HepG2 (cell line): ENCODE measurements around the gene ADGRG6. TPM values are rescaled to one million over a fixed set of nuclear protein-coding genes. Genes with fewer than 3 reads are reported as not detected.

Experiments
- ESRRA ChIP-seq: sonication (generic); formaldehyde crosslinking; IDR thresholded peaks from 2 replicates; pipeline ENCODE4 v1.5.1; 2020; ENCODE audit warnings: mild to moderate bottlenecking, low read depth, missing genetic modification reagents
- ETV5 ChIP-seq: IDR thresholded peaks from 2 replicates; pipeline ENCODE4 v1.6.1; 2018; ENCODE audit warnings: missing biosample characterization, missing genetic modification reagents, inconsistent platforms, borderline replicate concordance
- HNRNPL ChIP-seq: fragments of 200-400 bp; formaldehyde crosslinking; IDR thresholded peaks from 2 replicates; pipeline ENCODE4 v1.6.1; 2017; ENCODE audit warnings: mild to moderate bottlenecking, low read depth, low read length
- MEIS2 ChIP-seq: sonication (generic); formaldehyde crosslinking; IDR thresholded peaks from 2 replicates; pipeline ENCODE4 v1.9.0; 2021; ENCODE audit warnings: mild to moderate bottlenecking, missing genetic modification reagents
- NR2F2 ChIP-seq: IDR thresholded peaks from 2 replicates; pipeline ENCODE4 v1.6.1; 2012; ENCODE audit warnings: low read depth, inconsistent platforms, borderline replicate concordance
- PAX8 ChIP-seq: sonication (generic); formaldehyde crosslinking; IDR thresholded peaks from 2 replicates; pipeline ENCODE4 v1.8.0; 2022; ENCODE audit warnings: mild to moderate bottlenecking, missing genetic modification reagents, borderline replicate concordance
- PHF5A ChIP-seq: IDR thresholded peaks from one replicate; pipeline ENCODE4 v1.6.1; 2018; ENCODE audit warnings: low read depth, missing genetic modification reagents; ENCODE audit not compliant: unreplicated experiment
- SNAI1 ChIP-seq: sonication (generic); formaldehyde crosslinking; IDR thresholded peaks from 2 replicates; pipeline ENCODE4 v1.5.0; 2020; ENCODE audit warnings: mild to moderate bottlenecking, missing genetic modification reagents, borderline replicate concordance
- ZBTB7A ChIP-seq: sonication (generic); formaldehyde crosslinking; IDR thresholded peaks from 2 replicates; pipeline ENCODE4 v1.8.0; 2022; ENCODE audit warnings: mild to moderate bottlenecking, missing genetic modification reagents
- ZNF12 ChIP-seq: sonication (generic); formaldehyde crosslinking; IDR thresholded peaks from 2 replicates; pipeline ENCODE4 v1.5.0; 2020; ENCODE audit warnings: missing genetic modification reagents
- ZNF251 ChIP-seq: sonication (generic); formaldehyde crosslinking; IDR thresholded peaks from 2 replicates; pipeline ENCODE4 v1.9.0; 2021; ENCODE audit warnings: mild to moderate bottlenecking, missing genetic modification reagents
- ZNF557 ChIP-seq: sonication (generic); formaldehyde crosslinking; IDR thresholded peaks from 2 replicates; pipeline ENCODE4 v1.4.0; 2020; ENCODE audit warnings: missing genetic modification reagents
- ZNF614 ChIP-seq: IDR thresholded peaks from 2 replicates; pipeline ENCODE4 v1.6.1; 2018; ENCODE audit warnings: missing biosample characterization, missing genetic modification reagents, inconsistent platforms, borderline replicate concordance
- ZNF841 ChIP-seq: sonication (generic); formaldehyde crosslinking; IDR thresholded peaks from 2 replicates; pipeline ENCODE4 v1.8.1; 2023; ENCODE audit warnings: missing genetic modification reagents, borderline replicate concordance
- polyA plus RNA-seq, 8 experiments: library from polyadenylated mRNA; depleted of rRNA in 3 of 8; stranded (reverse) in 7 of 8; unstranded in 1 of 8; fragments of >200 nt; fragmentation: Illumina TruSeq in 4 of 8; extraction: Trizol in 4 of 8; gene quantifications; 2 replicates each; pipeline versions ENCODE4 v1.2.1 to v1.2.3, GENCODE V29; 2011 to 2016; ENCODE audit warnings: low read depth in 4 of 8, missing spikeins in 1 of 8, mixed read lengths in 1 of 8; ENCODE audit not compliant: insufficient read depth in 1 of 8
- total RNA-seq, 5 experiments: library from RNA; depleted of rRNA; stranded (reverse); fragments of >200 nt; fragmentation: Illumina TruSeq; extraction: Trizol; gene quantifications; 2 replicates each; pipeline ENCODE4 v1.2.3, GENCODE V29; 2016; ENCODE audit warnings: low read depth in 1 of 5
- TF ChIP-seq, protein P1 (sequence below): sonication (generic); formaldehyde crosslinking; IDR thresholded peaks from 2 replicates; pipeline ENCODE4 v1.4.0; 2020; ENCODE audit warnings: mild to moderate bottlenecking, missing genetic modification reagents
- TF ChIP-seq, protein P2 (sequence below): sonication (generic); formaldehyde crosslinking; IDR thresholded peaks from 2 replicates; pipeline ENCODE4 v1.5.0; 2020; ENCODE audit warnings: mild to moderate bottlenecking, missing genetic modification reagents
- TF ChIP-seq, protein P3 (sequence below): sonication (generic); formaldehyde crosslinking; IDR thresholded peaks from 2 replicates; pipeline ENCODE4 v1.8.1; 2022; ENCODE audit warnings: low read depth, mild to moderate bottlenecking, missing genetic modification reagents
- TF ChIP-seq, protein P4 (sequence below): IDR thresholded peaks from 2 replicates; pipeline ENCODE4 v1.6.1; 2012; ENCODE audit warnings: low read length, improper control_type of control experiment
- TF ChIP-seq, protein P5 (sequence below): sonication (generic); formaldehyde crosslinking; IDR thresholded peaks from 2 replicates; pipeline ENCODE4 v1.4.0; 2020; ENCODE audit warnings: missing genetic modification reagents, borderline replicate concordance

Gene ADGRG6
- total and polyA plus RNA-seq, 2 of the 13 experiments (the other 11 are each of a cell fraction or from before 2014, with no cell fraction given), result 129 to 249 TPM

DNA sequence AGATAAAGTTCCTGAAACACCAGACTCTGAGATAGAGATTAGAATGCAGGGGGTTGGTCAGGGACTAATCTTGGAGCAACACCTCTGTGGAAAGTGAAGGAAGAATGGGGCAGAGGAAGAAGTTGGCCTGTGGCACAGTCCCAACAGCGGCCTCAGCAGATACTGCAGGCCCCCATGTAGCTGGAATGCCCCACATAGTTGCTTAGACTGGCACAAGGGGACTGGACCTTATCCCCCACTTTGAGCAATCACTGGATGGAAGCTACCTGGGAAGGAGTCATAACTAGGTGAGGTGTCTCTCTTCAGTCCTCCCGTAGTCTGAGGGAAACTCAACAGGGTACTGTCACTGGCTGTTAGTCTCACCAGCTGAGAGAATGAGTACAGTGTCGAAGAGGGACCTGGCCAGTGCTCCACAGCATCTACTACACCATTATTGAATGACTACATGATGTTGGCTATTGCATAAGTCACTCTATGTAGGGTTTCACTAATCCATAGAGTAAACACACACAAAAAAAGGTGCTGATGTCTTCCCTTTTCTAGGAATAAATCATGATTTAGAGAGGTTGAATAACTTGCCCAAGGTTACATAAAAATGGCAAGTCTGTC lies 47.5 kb downstream of the ADGRG6 start (continued):
- TF ChIP-seq MEIS2 (CRISPR knock-in tag) (no peak), ETV5 (CRISPR knock-in tag) (no peak), PAX8 (CRISPR knock-in tag) (no peak), ZNF557 (CRISPR knock-in tag) (no peak), SNAI1 (CRISPR knock-in tag) (no peak), ZNF251 (CRISPR knock-in tag) (no peak), PHF5A (CRISPR knock-in tag) (no peak), HNRNPL (no peak), NR2F2 (no peak), ZNF614 (0 out of 2 replicates have a peak, but pooled peaks have one; percentile 27), ESRRA (CRISPR knock-in tag) (no peak), ZBTB7A (CRISPR knock-in tag) (no peak), ZNF841 (CRISPR knock-in tag) (no peak), ZNF12 (CRISPR knock-in tag) (peak; percentile 59; the same call in 1 of the 2 replicates)
- TF ChIP-seq, protein P1, sequence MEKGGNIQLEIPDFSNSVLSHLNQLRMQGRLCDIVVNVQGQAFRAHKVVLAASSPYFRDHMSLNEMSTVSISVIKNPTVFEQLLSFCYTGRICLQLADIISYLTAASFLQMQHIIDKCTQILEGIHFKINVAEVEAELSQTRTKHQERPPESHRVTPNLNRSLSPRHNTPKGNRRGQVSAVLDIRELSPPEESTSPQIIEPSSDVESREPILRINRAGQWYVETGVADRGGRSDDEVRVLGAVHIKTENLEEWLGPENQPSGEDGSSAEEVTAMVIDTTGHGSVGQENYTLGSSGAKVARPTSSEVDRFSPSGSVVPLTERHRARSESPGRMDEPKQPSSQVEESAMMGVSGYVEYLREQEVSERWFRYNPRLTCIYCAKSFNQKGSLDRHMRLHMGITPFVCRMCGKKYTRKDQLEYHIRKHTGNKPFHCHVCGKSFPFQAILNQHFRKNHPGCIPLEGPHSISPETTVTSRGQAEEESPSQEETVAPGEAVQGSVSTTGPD (CRISPR knock-in tag), result no peak
- TF ChIP-seq, protein P2, sequence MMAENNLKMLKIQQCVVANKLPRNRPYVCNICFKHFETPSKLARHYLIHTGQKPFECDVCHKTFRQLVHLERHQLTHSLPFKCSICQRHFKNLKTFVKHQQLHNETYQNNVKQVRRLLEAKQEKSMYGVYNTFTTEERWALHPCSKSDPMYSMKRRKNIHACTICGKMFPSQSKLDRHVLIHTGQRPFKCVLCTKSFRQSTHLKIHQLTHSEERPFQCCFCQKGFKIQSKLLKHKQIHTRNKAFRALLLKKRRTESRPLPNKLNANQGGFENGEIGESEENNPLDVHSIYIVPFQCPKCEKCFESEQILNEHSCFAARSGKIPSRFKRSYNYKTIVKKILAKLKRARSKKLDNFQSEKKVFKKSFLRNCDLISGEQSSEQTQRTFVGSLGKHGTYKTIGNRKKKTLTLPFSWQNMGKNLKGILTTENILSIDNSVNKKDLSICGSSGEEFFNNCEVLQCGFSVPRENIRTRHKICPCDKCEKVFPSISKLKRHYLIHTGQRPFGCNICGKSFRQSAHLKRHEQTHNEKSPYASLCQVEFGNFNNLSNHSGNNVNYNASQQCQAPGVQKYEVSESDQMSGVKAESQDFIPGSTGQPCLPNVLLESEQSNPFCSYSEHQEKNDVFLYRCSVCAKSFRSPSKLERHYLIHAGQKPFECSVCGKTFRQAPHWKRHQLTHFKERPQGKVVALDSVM (CRISPR knock-in tag), result no peak
- TF ChIP-seq, protein P3, sequence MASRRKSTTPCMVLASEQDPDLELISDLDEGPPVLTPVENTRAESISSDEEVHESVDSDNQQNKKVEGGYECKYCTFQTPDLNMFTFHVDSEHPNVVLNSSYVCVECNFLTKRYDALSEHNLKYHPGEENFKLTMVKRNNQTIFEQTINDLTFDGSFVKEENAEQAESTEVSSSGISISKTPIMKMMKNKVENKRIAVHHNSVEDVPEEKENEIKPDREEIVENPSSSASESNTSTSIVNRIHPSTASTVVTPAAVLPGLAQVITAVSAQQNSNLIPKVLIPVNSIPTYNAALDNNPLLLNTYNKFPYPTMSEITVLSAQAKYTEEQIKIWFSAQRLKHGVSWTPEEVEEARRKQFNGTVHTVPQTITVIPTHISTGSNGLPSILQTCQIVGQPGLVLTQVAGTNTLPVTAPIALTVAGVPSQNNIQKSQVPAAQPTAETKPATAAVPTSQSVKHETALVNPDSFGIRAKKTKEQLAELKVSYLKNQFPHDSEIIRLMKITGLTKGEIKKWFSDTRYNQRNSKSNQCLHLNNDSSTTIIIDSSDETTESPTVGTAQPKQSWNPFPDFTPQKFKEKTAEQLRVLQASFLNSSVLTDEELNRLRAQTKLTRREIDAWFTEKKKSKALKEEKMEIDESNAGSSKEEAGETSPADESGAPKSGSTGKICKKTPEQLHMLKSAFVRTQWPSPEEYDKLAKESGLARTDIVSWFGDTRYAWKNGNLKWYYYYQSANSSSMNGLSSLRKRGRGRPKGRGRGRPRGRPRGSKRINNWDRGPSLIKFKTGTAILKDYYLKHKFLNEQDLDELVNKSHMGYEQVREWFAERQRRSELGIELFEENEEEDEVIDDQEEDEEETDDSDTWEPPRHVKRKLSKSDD (CRISPR knock-in tag), result no peak
- TF ChIP-seq, protein P4, sequence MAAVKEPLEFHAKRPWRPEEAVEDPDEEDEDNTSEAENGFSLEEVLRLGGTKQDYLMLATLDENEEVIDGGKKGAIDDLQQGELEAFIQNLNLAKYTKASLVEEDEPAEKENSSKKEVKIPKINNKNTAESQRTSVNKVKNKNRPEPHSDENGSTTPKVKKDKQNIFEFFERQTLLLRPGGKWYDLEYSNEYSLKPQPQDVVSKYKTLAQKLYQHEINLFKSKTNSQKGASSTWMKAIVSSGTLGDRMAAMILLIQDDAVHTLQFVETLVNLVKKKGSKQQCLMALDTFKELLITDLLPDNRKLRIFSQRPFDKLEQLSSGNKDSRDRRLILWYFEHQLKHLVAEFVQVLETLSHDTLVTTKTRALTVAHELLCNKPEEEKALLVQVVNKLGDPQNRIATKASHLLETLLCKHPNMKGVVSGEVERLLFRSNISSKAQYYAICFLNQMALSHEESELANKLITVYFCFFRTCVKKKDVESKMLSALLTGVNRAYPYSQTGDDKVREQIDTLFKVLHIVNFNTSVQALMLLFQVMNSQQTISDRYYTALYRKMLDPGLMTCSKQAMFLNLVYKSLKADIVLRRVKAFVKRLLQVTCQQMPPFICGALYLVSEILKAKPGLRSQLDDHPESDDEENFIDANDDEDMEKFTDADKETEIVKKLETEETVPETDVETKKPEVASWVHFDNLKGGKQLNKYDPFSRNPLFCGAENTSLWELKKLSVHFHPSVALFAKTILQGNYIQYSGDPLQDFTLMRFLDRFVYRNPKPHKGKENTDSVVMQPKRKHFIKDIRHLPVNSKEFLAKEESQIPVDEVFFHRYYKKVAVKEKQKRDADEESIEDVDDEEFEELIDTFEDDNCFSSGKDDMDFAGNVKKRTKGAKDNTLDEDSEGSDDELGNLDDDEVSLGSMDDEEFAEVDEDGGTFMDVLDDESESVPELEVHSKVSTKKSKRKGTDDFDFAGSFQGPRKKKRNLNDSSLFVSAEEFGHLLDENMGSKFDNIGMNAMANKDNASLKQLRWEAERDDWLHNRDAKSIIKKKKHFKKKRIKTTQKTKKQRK, result no peak
- TF ChIP-seq, protein P5, sequence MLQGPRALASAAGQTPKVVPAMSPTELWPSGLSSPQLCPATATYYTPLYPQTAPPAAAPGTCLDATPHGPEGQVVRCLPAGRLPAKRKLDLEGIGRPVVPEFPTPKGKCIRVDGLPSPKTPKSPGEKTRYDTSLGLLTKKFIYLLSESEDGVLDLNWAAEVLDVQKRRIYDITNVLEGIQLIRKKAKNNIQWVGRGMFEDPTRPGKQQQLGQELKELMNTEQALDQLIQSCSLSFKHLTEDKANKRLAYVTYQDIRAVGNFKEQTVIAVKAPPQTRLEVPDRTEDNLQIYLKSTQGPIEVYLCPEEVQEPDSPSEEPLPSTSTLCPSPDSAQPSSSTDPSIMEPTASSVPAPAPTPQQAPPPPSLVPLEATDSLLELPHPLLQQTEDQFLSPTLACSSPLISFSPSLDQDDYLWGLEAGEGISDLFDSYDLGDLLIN (CRISPR knock-in tag), result no peak
